ENCODE measurements around the gene MRPL51. TPM values are rescaled to one million over a fixed set of nuclear protein-coding genes. Genes with fewer than 3 reads are reported as not detected.

The MRPL51 gene
- total and polyA plus RNA-seq, 2 experiments from 2014 or later = 57.4 to 231 TPM

DNA sequence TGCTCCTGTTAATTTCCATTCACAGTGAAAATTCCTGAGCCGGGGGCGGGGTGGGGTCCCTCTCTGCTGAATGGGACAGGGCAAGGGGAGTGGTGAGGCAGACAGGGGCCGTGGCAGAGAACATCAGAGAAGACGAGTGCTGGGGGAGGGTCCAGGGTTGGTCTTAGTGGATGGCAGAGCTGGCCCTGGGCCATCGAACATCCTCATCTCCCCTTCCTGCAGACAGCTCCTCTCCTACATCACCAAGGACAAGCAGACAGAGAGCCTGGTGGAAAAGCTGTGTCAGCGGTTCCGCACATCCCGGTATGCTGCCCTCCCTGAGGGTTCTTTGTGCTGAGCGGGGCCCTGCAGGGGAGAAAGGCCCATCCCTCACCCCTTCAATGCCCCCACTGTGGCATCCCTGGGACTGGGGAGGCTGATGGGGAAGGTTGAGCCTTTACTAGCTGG, 36.3 kb upstream of the MRPL51 start:
- no peaks in the 10 kb centered on the region for H4K20me1 ChIP-seq (ENCODE audit: insufficient read depth, poor library complexity, severe bottlenecking)
- H3K4me3 ChIP-seq = no peak overlapping the region
- no peaks in the 10 kb centered on the region for H3K9me3 ChIP-seq (ENCODE audit: low read depth)
- no peak for DNase-seq (ENCODE audit: low spot score)
- no peaks in the 10 kb centered on the region for H3K27me3 ChIP-seq
- H3K4me1 ChIP-seq (ENCODE audit: insufficient read depth) = peaks cover 19% of the 10 kb centered on the region
- H3K36me3 ChIP-seq (replicated peaks; ENCODE audit: insufficient read depth, low read depth) = no peaks in the 10 kb centered on the region
- no peaks in the 10 kb centered on the region for H3K9me2 ChIP-seq (replicated peaks; ENCODE audit: insufficient read depth)
- TF ChIP-seq EZH2phosphoT487 (IDR thresholded peaks at IDR 0.05; ENCODE audit: low read depth, severe bottlenecking, unreplicated experiment) (no peak), EZH2 (IDR thresholded peaks at IDR 0.05; ENCODE audit: borderline replicate concordance) (no peak)
- TF ChIP-seq, protein P1, sequence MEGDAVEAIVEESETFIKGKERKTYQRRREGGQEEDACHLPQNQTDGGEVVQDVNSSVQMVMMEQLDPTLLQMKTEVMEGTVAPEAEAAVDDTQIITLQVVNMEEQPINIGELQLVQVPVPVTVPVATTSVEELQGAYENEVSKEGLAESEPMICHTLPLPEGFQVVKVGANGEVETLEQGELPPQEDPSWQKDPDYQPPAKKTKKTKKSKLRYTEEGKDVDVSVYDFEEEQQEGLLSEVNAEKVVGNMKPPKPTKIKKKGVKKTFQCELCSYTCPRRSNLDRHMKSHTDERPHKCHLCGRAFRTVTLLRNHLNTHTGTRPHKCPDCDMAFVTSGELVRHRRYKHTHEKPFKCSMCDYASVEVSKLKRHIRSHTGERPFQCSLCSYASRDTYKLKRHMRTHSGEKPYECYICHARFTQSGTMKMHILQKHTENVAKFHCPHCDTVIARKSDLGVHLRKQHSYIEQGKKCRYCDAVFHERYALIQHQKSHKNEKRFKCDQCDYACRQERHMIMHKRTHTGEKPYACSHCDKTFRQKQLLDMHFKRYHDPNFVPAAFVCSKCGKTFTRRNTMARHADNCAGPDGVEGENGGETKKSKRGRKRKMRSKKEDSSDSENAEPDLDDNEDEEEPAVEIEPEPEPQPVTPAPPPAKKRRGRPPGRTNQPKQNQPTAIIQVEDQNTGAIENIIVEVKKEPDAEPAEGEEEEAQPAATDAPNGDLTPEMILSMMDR (IDR thresholded peaks at IDR 0.05; ENCODE audit: poor library complexity) = no peak
- H3K79me2 ChIP-seq = peaks cover 11% of the 10 kb centered on the region
- no peak overlapping the region for H2AFZ ChIP-seq
- H3K27ac ChIP-seq = peak overlapping the region; percentile 58
- no peak overlapping the region for H3K4me2 ChIP-seq
- 77% methylated on average over 9 of the region's 9 CpGs for WGBS (ENCODE audit: low lambda C conversion rate, missing lambda C conversion rate)

DNA sequence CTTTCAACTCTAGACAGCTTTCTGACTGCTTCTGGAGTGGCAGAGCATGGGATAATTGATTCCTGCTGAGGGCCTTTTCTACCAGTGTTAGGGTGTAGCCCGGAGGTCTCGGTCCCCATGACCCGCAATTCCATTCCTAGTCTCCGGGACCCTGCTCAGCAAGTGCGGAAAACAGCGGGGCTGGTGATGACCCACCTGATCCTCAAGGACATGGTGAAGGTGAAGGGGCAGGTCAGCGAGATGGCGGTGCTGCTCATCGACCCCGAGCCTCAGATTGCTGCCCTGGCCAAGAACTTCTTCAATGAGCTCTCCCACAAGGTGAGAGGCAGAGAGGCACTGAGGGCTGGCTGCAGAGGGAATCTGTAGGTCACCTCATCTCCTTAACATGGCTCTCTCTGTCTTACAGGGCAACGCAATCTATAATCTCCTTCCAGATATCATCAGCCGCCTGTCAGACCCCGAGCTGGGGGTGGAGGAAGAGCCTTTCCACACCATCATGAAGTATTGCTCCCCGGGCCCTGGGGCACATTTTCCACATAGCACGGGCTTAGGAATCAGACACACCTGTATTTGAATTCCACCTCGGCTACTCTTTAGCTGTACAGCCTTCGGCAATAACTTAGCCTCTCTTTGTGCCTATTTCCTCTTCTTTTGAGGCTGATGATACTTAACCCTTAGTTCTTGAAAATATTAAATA, 35.6 kb upstream of the MRPL51 start:
- H3K9me2 ChIP-seq (replicated peaks; ENCODE audit: insufficient read depth) = no peaks in the 10 kb centered on the region
- H2AFZ ChIP-seq = no peak overlapping the region
- H3K4me2 ChIP-seq = no peak overlapping the region
- no peaks in the 10 kb centered on the region for H4K20me1 ChIP-seq (ENCODE audit: insufficient read depth, poor library complexity, severe bottlenecking)
- no peak for DNase-seq (ENCODE audit: low spot score)
- no peaks in the 10 kb centered on the region for H3K36me3 ChIP-seq (replicated peaks; ENCODE audit: insufficient read depth, low read depth)
- TF ChIP-seq, protein P1 (IDR thresholded peaks at IDR 0.05; ENCODE audit: poor library complexity) = no peak
- TF ChIP-seq EZH2 (IDR thresholded peaks at IDR 0.05; ENCODE audit: borderline replicate concordance) = no peak
- TF ChIP-seq EZH2phosphoT487 (IDR thresholded peaks at IDR 0.05; ENCODE audit: low read depth, severe bottlenecking, unreplicated experiment) = no peak
- peak overlapping the region; percentile 58 for H3K27ac ChIP-seq
- peaks cover 11% of the 10 kb centered on the region for H3K79me2 ChIP-seq
- no peak overlapping the region for H3K4me3 ChIP-seq
- H3K4me1 ChIP-seq (ENCODE audit: insufficient read depth) = peaks cover 19% of the 10 kb centered on the region
- H3K27me3 ChIP-seq = no peaks in the 10 kb centered on the region
- H3K9me3 ChIP-seq (ENCODE audit: low read depth) = no peaks in the 10 kb centered on the region
- 83% methylated on average over 17 of the region's 17 CpGs for WGBS (ENCODE audit: low lambda C conversion rate, missing lambda C conversion rate)

DNA sequence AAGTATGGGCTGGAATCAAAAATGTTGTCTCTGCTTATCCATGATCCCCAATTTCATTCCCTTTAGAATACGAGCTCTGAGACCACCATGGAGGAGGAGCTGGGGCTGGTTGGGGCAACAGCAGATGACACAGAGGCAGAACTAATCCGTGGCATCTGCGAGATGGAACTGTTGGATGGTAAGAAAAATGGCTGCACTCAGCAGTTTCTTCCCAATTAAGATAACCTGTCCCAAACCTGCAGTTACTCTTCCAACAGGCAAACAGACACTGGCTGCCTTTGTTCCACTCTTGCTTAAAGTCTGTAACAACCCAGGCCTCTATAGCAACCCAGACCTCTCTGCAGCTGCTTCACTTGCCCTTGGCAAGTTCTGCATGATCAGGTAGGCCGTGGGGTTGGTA, 34.6 kb upstream of the MRPL51 start:
- Histone ChIP-seq H3K4me3 (no peak overlapping the region), H3K27ac (no peak overlapping the region), H3K9me2 (replicated peaks; ENCODE audit: insufficient read depth) (no peaks in the 10 kb centered on the region), H3K4me1 (ENCODE audit: insufficient read depth) (peaks cover 13% of the 10 kb centered on the region), H2AFZ (no peak overlapping the region), H3K4me2 (no peak overlapping the region), H3K9me3 (ENCODE audit: low read depth) (no peaks in the 10 kb centered on the region), H3K36me3 (replicated peaks; ENCODE audit: insufficient read depth, low read depth) (no peaks in the 10 kb centered on the region), H3K27me3 (no peaks in the 10 kb centered on the region), H4K20me1 (ENCODE audit: insufficient read depth, poor library complexity, severe bottlenecking) (no peaks in the 10 kb centered on the region), H3K79me2 (peaks cover 11% of the 10 kb centered on the region)
- no peak for DNase-seq (ENCODE audit: low spot score)
- TF ChIP-seq EZH2phosphoT487 (IDR thresholded peaks at IDR 0.05; ENCODE audit: low read depth, severe bottlenecking, unreplicated experiment) = no peak
- TF ChIP-seq, protein P1 (IDR thresholded peaks at IDR 0.05; ENCODE audit: poor library complexity) = no peak
- no peak for TF ChIP-seq EZH2 (IDR thresholded peaks at IDR 0.05; ENCODE audit: borderline replicate concordance)
- WGBS (ENCODE audit: low lambda C conversion rate, missing lambda C conversion rate) = 89% methylated on average over 4 of the region's 4 CpGs
